Breast epithelium (tissue), 4 donors: Measurements from ENCODE around the gene OR8D2. TPM values are rescaled to one million over a fixed set of nuclear protein-coding genes. Genes with fewer than 3 reads are reported as not detected.

Source experiments
- DNase-seq, 2 donors: peaks; one replicate each; pipeline ENCODE4 v3.0.0-alpha.2; 2019; ENCODE audit warnings: low spot score in 2 of 2
- H3K27ac ChIP-seq, 2 donors: fragments of 200-600 bp; sonication (generic) in 1 of 2; one replicate each; pipeline ENCODE4 v1.5.1; 2016 to 2019; ENCODE audit warnings: mild to moderate bottlenecking in 1 of 2
- H3K27me3 ChIP-seq, 2 donors: fragments of 200-600 bp; sonication (generic) in 1 of 2; one replicate each; pipeline versions ENCODE4 v1.5.1 to v1.6.0; 2017 to 2019; ENCODE audit warnings: control low read depth in 1 of 2, mild to moderate bottlenecking in 1 of 2
- H3K36me3 ChIP-seq: fragments of 200-600 bp; one replicate; pipeline ENCODE4 v1.5.1; 2019
- H3K4me1 ChIP-seq, 2 donors: fragments of 200-600 bp; sonication (generic); one replicate each; pipeline ENCODE4 v1.5.1; 2016 to 2019; ENCODE audit warnings: control low read depth in 1 of 2
- H3K4me3 ChIP-seq, 3 donors: fragments of 200-600 bp; sonication (generic); 1 replicate in 2 of 3; 2 replicates in 1 of 3; pipeline ENCODE4 v1.5.1; 2016 to 2019; ENCODE audit warnings: mild to moderate bottlenecking in 3 of 3, moderate library complexity in 2 of 3
- H3K9me3 ChIP-seq, 2 donors: fragments of 200-600 bp; sonication (generic) in 1 of 2; one replicate each; pipeline ENCODE4 v1.5.1; 2016 to 2019; ENCODE audit warnings: control low read depth in 1 of 2
- CTCF ChIP-seq, 3 donors: fragments of 450-650 bp; IDR thresholded peaks; one replicate each; pipeline ENCODE4 v1.5.1; 2016 to 2017; ENCODE audit warnings: antibody characterized with exemption in 3 of 3, mild to moderate bottlenecking in 3 of 3, moderate library complexity in 3 of 3
- POLR2A ChIP-seq: fragments of 450-650 bp; IDR thresholded peaks from one replicate; pipeline ENCODE4 v1.6.1; 2016; ENCODE audit warnings: antibody characterized with exemption, mild to moderate bottlenecking, moderate library complexity
- POLR2AphosphoS5 ChIP-seq, 3 donors: sonication (generic); formaldehyde crosslinking; IDR thresholded peaks; one replicate each; pipeline ENCODE4 v1.6.1; 2017; ENCODE audit warnings: antibody characterized with exemption in 3 of 3
- intact Hi-C: fragments of 100-400 bp; cut with DNase I; formaldehyde crosslinking; loops from one replicate; pipeline ENCODE4 v1.15.1; 2023; ENCODE audit warnings: low total_unique reads
- total RNA-seq, 3 donors: library from RNA; depleted of rRNA; stranded (reverse); fragments of >200 nt; gene quantifications; one replicate each; pipeline ENCODE4 v1.1.0, GENCODE V29; 2016

OR8D2 gene
- total RNA-seq, 3 donors from 2014 or later, result not detected

DNA sequence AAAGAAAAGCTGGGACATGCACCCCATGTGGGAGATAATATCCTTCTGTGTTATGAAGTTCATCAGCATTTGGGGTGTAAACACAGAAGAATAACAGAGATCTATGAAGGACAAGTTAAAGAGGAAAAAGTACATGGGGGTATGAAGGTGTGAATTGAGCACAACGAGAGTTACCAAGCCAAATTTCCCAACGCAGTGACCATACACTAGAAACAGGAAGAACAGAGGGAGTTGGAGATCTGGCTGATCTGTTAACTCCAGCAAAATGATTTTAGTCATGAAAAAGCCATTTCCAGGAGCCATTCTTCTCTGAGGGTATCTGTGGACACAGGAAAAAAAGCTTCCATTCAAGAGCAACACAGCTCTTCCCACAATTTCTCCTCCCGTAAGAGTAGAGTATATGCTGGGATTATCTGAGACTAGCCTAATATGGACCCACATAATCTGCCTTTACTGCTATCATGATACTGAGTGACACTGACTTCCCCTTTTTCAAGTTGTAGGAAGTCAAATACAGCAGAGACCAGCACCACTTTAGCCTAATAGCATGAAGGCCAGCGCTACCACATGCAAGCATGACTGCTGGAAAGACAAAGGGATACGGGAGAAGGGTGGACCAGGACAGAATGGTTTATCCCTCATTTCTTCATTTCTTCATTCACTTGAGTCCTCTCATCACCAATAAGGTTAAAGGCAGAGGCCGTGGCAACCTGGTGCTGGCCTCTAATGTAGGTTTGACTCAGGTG, 19.6 kb upstream of the OR8D2 start:
- H3K9me3 ChIP-seq, result no peaks in the 10 kb centered on the region
- TF ChIP-seq CTCF (IDR thresholded peaks at IDR 0.05) (no peak), POLR2AphosphoS5 (IDR thresholded peaks at IDR 0.05) (no peak)
- no peaks in the 10 kb centered on the region for H3K4me1 ChIP-seq
- H3K36me3 ChIP-seq, result no peaks in the 10 kb centered on the region
- DNase-seq, result no peak
- H3K27me3 ChIP-seq, result no peaks in the 10 kb centered on the region
- H3K4me3 ChIP-seq, result no peak overlapping the region
- intact Hi-C loops, result no loop called here
- no peak overlapping the region for H3K27ac ChIP-seq

DNA sequence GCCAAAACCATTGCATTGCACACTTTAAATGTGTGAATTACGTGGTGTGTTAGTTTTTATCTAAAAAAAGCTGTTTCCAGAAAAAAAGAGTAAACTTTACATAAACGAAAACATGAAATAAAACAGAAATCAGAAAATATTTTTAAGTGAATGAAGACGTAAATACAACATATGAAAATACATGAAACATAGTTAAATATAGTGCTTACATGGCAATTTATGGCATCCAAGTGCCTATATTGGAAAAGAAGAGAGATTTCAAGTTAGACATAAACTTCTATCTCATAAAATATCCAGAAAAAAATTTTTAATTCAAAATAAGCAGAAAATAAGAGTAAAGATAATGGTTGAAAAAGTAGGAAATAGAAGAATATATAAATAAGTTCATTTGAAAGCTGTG, 11.9 kb upstream of the OR8D2 start:
- no peaks in the 10 kb centered on the region for H3K9me3 ChIP-seq
- no peak overlapping the region for H3K4me3 ChIP-seq
- no peaks in the 10 kb centered on the region for H3K4me1 ChIP-seq
- peaks cover 0 to 14% of the 10 kb centered on the region in 2 donors for H3K27me3 ChIP-seq
- TF ChIP-seq POLR2AphosphoS5 (IDR thresholded peaks at IDR 0.05) (no peak), POLR2A (no peak), CTCF (IDR thresholded peaks at IDR 0.05) (no peak)
- no peak for DNase-seq
- H3K36me3 ChIP-seq, result no peaks in the 10 kb centered on the region
- intact Hi-C loops, result no loop called here
- H3K27ac ChIP-seq, result no peak overlapping the region

DNA sequence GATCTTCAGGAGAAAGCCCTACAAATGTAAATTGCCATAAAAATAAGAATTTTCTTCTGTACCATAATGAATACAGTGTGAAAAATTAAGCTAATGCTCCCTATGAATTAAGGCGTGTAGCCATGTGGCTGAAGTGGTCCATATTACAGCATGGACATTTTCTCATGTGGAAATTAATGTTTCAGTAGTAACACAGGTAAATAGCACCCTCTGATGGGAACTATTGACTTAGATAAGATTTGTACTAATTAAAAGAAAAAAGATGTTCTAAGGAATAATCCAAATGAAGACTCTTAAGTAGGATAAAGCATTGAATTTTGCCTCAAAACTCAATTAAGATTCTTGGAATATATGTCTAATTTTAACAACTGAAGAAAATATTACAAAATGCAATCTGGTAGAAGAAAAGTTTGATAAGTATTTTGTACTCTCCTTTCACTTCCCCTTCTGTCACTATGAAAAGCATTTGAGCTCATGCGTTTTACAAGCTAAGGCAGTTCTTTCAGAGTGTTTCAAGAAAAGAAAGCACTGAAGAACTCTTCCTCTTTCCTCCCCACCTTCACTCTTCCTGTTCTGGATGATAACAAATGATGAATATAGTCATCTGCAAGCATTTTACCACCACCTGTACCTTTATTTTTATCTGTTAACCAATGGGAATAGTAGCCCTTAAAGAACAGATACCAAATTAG, 9.9 kb upstream of the OR8D2 start:
- Histone ChIP-seq H3K27ac (no peak overlapping the region), H3K36me3 (no peaks in the 10 kb centered on the region), H3K27me3 (peaks cover 0 to 14% of the 10 kb centered on the region in 2 donors), H3K4me3 (no peak overlapping the region), H3K9me3 (no peaks in the 10 kb centered on the region), H3K4me1 (no peaks in the 10 kb centered on the region)
- no peak for DNase-seq
- intact Hi-C loops, result no loop called here
- no peak for TF ChIP-seq POLR2AphosphoS5 (IDR thresholded peaks at IDR 0.05)
- TF ChIP-seq POLR2A, result no peak
- no peak for TF ChIP-seq CTCF (IDR thresholded peaks at IDR 0.05)

- H3K27ac ChIP-seq, result no peak overlapping the region
- H3K36me3 ChIP-seq, result no peaks in the 10 kb centered on the region
- no peak overlapping the region for H3K4me3 ChIP-seq
- no peaks in the 10 kb centered on the region for H3K9me3 ChIP-seq
- DNase-seq, result no peak
- no peaks in the 10 kb centered on the region for H3K4me1 ChIP-seq
- TF ChIP-seq POLR2AphosphoS5 (IDR thresholded peaks at IDR 0.05) (no peak), POLR2A (no peak), CTCF (IDR thresholded peaks at IDR 0.05) (no peak)
- intact Hi-C loops, result no loop called here
- peaks cover 0 to 14% of the 10 kb centered on the region in 2 donors for H3K27me3 ChIP-seq
Observed at GRCh38 chr11:124327775-124328174, 7.8 kb upstream of the OR8D2 start.

- Histone ChIP-seq H3K27ac (no peak overlapping the region), H3K9me3 (no peaks in the 10 kb centered on the region), H3K4me3 (no peak overlapping the region), H3K4me1 (no peaks in the 10 kb centered on the region), H3K36me3 (no peaks in the 10 kb centered on the region), H3K27me3 (peaks cover 0 to 3% of the 10 kb centered on the region in 2 donors)
- intact Hi-C loops, result no loop called here
- DNase-seq, result no peak
- no peak for TF ChIP-seq CTCF (IDR thresholded peaks at IDR 0.05)
Observed at GRCh38 chr11:124322356-124322755, 2.4 kb upstream of the OR8D2 start.
